ENCODE data around the gene CLRN3. TPM values are rescaled to one million over a fixed set of nuclear protein-coding genes. Genes with fewer than 3 reads are reported as not detected.

CLRN3 gene
- total RNA-seq, 2 donors from 2014 or later: 76.8 to 110 TPM

DNA sequence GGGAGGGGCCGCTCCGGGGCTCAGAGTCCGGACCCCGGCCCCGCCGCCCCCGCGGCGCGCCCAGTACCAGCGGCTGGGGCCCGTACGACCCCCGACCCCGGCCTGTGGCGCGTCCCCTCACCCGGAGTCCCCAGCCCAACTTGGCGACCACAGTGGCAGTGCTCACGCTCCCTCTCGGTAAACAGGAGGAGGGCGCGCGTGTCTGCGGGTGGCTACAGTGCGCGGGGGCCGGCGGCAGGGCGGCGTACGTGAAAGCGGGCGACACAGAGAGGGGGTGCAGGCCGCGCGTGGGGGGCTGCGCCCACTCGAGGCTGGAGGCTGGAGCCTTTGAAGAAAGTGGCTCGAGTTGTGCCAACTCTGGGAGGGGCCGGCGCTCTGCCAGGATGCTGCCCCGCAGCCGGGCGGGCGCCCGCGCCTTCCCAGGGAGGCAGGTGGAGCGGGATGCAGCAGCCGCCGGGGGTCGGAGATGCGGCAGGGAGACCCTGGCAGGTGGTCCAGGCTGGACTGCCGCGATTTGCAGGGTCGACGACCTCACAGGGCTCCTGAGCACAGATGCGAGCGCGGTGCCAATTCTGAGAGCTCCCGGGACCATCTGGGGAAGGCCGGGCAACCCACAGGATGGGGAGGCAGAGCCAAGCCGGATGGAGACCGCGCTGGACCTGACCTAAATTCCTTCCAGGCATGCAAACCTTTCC lies 14.8 kb upstream of the CLRN3 start:
- no peaks in the 10 kb centered on the region for H3K36me3 ChIP-seq
- peak overlapping the region; percentile 85 for H3K27ac ChIP-seq
- TF ChIP-seq, protein P1, sequence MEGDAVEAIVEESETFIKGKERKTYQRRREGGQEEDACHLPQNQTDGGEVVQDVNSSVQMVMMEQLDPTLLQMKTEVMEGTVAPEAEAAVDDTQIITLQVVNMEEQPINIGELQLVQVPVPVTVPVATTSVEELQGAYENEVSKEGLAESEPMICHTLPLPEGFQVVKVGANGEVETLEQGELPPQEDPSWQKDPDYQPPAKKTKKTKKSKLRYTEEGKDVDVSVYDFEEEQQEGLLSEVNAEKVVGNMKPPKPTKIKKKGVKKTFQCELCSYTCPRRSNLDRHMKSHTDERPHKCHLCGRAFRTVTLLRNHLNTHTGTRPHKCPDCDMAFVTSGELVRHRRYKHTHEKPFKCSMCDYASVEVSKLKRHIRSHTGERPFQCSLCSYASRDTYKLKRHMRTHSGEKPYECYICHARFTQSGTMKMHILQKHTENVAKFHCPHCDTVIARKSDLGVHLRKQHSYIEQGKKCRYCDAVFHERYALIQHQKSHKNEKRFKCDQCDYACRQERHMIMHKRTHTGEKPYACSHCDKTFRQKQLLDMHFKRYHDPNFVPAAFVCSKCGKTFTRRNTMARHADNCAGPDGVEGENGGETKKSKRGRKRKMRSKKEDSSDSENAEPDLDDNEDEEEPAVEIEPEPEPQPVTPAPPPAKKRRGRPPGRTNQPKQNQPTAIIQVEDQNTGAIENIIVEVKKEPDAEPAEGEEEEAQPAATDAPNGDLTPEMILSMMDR (IDR thresholded peaks at IDR 0.05): no peak
- H3K27me3 ChIP-seq: no peaks in the 10 kb centered on the region
- no peaks in the 10 kb centered on the region for H3K9me3 ChIP-seq
- peak; percentile 38 for DNase-seq
- intact Hi-C loops (cut with DNase I): loop anchor here (2.0 to 5.0 kb wide), 2 partner anchors 103 to 160 kb away; no protein-coding TSS in a partner anchor
- H3K4me3 ChIP-seq: peak overlapping the region; percentile 75
- peaks cover 8% of the 10 kb centered on the region for H3K4me1 ChIP-seq
- H3K9ac ChIP-seq (ENCODE audit: low read depth in 2 of 2, low read length in 2 of 2): peak overlapping the region; percentile 48 to 81

DNA sequence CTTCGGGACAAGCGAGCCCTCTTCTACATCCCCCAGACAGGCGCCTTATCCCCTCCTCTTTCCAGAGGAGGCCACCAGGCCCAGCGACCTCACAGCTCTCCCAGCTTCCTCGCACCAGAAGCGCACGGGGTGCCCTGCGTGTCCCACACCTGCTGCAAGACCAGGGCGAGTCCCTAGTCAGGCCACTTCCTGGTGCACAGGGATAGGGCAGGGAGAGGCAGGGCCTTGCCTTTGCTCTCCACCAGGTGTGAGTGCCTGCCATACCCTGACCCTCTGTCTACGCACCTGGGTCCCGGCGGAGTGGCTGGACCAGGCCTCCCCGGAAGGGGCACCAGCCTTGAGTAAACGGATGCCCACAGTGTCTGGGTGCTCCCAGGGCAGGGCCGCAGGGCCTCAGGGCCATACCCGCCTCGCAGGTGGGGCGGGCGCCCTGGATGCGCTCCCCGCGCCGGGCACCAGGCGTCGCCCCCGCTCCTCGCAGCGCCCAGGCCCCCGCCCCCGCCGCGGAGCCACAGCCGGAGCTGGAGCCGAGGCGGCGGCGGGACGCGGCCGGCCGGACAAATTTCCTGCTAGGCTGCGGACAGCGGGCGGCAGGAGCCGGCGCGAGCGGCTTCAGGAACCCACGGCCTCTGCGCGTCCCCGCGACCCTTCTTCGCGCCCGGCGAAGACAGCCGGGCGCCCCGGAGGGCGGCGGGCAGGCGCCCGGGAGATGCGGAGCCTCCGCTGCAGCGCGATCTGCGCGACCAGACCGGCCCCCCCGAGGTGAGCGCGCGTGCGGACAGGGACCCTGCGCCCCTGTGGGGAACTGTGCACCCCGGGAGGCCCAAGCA lies 14.0 kb upstream of the CLRN3 start, which contains the start of gene PTPRE:
Gene PTPRE (plus strand): TSS at position 556 of the 830 bp plus-strand sequence. CDS start 133,779 bp downstream, outside the sequence.
- TF ChIP-seq, protein P1 (IDR thresholded peaks at IDR 0.05): peak; percentile 57
- peak; percentile 79 for DNase-seq
- H3K9me3 ChIP-seq: no peaks in the 10 kb centered on the region
- peak within 1 kb of the TSS; percentile 75 for H3K4me3 ChIP-seq
- peak within 1 kb of the TSS; percentile 48 to 81 for H3K9ac ChIP-seq (ENCODE audit: low read depth in 2 of 2, low read length in 2 of 2)
- H3K27ac ChIP-seq: peak within 1 kb of the TSS; percentile 85
- no peaks in the 10 kb centered on the region for H3K36me3 ChIP-seq
- no peaks in the 10 kb centered on the region for H3K27me3 ChIP-seq
- H3K4me1 ChIP-seq: peaks cover 8% of the 10 kb centered on the region
- intact Hi-C loops (cut with DNase I): loop anchor here (2.0 to 5.0 kb wide), 2 partner anchors 104 to 161 kb away; no protein-coding TSS in a partner anchor

DNA sequence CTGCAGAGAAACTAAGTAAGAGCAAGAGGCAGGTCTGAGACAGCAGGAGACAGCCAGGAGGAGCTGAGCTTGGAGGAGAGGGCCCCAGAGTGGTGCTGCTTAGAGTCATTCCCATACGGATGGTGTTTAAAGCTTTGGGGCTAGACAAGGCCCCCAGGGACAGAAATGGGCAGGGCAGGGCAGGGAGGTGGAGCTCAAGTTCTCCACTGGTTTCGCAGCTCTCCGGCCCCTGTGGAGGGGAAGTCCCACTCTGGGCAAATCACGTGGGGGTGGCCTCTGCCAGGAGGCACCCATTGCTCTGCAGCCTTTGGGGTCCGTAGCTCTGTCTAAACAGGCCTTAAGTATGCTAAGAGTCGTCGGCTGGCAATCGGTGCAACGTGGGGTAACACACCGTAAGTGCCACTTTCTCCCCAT lies 13.1 kb upstream of the CLRN3 start:
- Histone ChIP-seq H3K36me3 (no peaks in the 10 kb centered on the region), H3K4me3 (no peak overlapping the region), H3K9ac (ENCODE audit: low read depth in 2 of 2, low read length in 2 of 2) (no peak overlapping the region), H3K9me3 (no peaks in the 10 kb centered on the region), H3K4me1 (peaks cover 8% of the 10 kb centered on the region), H3K27me3 (no peaks in the 10 kb centered on the region), H3K27ac (peak overlapping the region; percentile 85)
- TF ChIP-seq, protein P1 (IDR thresholded peaks at IDR 0.05): no peak
- intact Hi-C loops (cut with DNase I): loop anchor here (2.0 to 5.0 kb wide), 2 partner anchors 105 to 161 kb away; no protein-coding TSS in a partner anchor
- DNase-seq: no peak

DNA sequence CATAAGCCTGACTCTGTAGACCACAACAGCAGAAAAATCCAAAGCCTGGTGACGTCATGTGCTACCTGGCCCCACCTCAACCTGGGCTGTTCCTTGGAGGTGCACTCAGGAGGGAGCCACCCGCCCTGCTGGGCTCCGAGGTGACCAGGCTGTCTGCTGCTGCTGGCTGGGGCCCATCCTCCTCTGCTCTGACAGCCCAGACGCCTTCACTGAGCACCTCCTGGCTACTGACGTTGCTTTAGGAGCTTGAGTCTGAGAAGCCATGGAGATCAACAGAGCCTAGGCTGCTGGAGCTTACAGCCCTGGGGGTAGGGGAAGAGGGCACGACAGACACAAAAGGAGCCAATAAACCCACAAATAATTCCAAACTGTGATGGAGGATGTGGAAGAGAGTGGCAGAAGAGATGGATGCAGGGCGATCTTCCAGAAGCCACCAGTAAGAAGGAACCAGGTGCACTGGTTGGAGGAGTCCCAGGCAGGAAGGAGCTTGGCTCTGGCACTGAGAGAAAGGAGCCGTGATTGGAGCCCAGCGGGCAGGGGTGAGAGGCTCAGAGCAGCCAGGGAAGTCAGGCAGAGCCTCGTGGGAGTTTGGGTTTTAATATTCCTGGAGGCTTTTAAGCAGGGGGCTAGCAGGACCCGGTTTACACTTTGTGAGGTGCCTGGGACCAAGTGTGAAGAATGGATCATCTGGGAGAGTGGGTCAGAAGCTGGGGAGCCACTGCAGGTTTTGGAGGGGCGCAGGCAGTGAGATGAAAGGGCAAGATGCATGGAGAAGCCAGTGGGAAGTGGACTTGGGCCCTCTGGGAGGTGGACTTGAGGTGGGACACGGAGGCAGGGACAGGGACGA lies 12.5 kb upstream of the CLRN3 start:
- DNase-seq: no peak
- Histone ChIP-seq H3K9me3 (no peaks in the 10 kb centered on the region), H3K27ac (peak overlapping the region; percentile 28), H3K27me3 (no peaks in the 10 kb centered on the region), H3K9ac (ENCODE audit: low read depth in 2 of 2, low read length in 2 of 2) (no peak overlapping the region), H3K36me3 (no peaks in the 10 kb centered on the region), H3K4me1 (peaks cover 8% of the 10 kb centered on the region), H3K4me3 (no peak overlapping the region)
- intact Hi-C loops (cut with DNase I): loop anchor here (5.0 kb wide), 1 partner anchor 162 kb away; no protein-coding TSS in a partner anchor
- TF ChIP-seq, protein P1 (IDR thresholded peaks at IDR 0.05): no peak
